ENCODE data around the gene XPC. TPM values are rescaled to one million over a fixed set of nuclear protein-coding genes. Genes with fewer than 3 reads are reported as not detected.

Gene XPC
- polyA plus RNA-seq, 1 of the 3 experiments (the other 2 are of a cell fraction), result 50.0 TPM

DNA sequence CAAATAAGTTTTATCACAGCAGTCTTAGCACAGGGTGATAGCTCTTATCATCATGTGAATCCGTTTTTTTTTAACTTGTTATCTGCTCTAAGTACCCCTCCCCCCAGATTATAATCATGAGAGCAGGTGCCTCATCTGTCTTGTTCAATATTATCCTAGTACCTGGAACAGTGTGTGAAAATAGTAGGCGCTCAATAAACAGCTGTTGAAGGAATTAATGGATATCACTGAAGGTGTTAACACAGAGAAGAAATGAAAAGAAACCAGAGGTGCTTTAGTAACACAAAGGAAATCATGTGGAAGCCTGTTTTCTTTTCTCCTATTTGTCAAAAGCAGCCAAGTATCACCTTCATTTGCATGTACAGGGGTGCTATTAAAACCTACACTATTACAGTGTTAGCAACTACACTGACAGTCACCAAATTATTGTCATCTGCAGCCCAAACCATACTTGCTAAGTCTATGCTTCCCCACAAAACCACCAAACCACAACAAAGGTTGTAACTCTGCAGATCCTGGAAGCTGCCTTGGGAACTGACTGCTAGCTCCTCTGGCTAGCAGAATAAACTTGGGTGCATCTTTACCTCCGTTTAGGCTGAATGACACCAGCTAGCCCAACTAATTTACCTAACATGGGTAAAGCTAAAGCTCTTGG, 2.9 kb downstream of the XPC start:
- no peaks in the 10 kb centered on the region for H3K9me3 ChIP-seq
- no peak for DNase-seq
- H3F3A ChIP-seq (replicated peaks; ENCODE audit: insufficient read depth), result peaks cover 36% of the 10 kb centered on the region
- CTCF ChIA-PET, result interaction anchor here (1.0 to 3.9 kb wide), 4 partner anchors 8 to 295 kb away, joined by 3 to 13 read pairs (median 4); no protein-coding TSS in a partner anchor
- H3K9ac ChIP-seq, result peak overlapping the region; percentile 25; the same call in 1 of the 2 replicates
- peaks cover 14% of the 10 kb centered on the region; the same call in 1 of the 2 replicates for H4K20me1 ChIP-seq (ENCODE audit: insufficient read depth)
- H3K36me3 ChIP-seq (replicated peaks in 1 of 2; ENCODE audit: control insufficient read depth in 1 of 2, insufficient read depth in 2 of 2, low read length in 1 of 2), result peaks cover 21 to 26% of the 10 kb centered on the region in 2 experiments
- peaks cover 34 to 54% of the 10 kb centered on the region in 2 experiments for H3K4me1 ChIP-seq (ENCODE audit: control insufficient read depth in 1 of 2, insufficient read depth in 2 of 2, low read depth in 1 of 2, low read length in 1 of 2)
- no peak overlapping the region for H2AFZ ChIP-seq (ENCODE audit: low read depth)
- no peaks in the 10 kb centered on the region for H3K27me3 ChIP-seq (ENCODE audit: insufficient read depth)
- TF ChIP-seq, protein P1, sequence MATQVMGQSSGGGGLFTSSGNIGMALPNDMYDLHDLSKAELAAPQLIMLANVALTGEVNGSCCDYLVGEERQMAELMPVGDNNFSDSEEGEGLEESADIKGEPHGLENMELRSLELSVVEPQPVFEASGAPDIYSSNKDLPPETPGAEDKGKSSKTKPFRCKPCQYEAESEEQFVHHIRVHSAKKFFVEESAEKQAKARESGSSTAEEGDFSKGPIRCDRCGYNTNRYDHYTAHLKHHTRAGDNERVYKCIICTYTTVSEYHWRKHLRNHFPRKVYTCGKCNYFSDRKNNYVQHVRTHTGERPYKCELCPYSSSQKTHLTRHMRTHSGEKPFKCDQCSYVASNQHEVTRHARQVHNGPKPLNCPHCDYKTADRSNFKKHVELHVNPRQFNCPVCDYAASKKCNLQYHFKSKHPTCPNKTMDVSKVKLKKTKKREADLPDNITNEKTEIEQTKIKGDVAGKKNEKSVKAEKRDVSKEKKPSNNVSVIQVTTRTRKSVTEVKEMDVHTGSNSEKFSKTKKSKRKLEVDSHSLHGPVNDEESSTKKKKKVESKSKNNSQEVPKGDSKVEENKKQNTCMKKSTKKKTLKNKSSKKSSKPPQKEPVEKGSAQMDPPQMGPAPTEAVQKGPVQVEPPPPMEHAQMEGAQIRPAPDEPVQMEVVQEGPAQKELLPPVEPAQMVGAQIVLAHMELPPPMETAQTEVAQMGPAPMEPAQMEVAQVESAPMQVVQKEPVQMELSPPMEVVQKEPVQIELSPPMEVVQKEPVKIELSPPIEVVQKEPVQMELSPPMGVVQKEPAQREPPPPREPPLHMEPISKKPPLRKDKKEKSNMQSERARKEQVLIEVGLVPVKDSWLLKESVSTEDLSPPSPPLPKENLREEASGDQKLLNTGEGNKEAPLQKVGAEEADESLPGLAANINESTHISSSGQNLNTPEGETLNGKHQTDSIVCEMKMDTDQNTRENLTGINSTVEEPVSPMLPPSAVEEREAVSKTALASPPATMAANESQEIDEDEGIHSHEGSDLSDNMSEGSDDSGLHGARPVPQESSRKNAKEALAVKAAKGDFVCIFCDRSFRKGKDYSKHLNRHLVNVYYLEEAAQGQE (IDR thresholded peaks at IDR 0.05; ENCODE audit: low read depth, low read length), result no peak
- TF ChIP-seq TEAD4 (IDR thresholded peaks at IDR 0.05; ENCODE audit: borderline replicate concordance, insufficient read depth) (no peak), NRF1 (IDR thresholded peaks at IDR 0.05; ENCODE audit: low read depth, low read length) (no peak), YY1 (IDR thresholded peaks at IDR 0.05; ENCODE audit: low read depth) (no peak), FOSL2 (IDR thresholded peaks at IDR 0.05; ENCODE audit: borderline replicate concordance, low read depth) (no peak)
- TF ChIP-seq, protein P2, sequence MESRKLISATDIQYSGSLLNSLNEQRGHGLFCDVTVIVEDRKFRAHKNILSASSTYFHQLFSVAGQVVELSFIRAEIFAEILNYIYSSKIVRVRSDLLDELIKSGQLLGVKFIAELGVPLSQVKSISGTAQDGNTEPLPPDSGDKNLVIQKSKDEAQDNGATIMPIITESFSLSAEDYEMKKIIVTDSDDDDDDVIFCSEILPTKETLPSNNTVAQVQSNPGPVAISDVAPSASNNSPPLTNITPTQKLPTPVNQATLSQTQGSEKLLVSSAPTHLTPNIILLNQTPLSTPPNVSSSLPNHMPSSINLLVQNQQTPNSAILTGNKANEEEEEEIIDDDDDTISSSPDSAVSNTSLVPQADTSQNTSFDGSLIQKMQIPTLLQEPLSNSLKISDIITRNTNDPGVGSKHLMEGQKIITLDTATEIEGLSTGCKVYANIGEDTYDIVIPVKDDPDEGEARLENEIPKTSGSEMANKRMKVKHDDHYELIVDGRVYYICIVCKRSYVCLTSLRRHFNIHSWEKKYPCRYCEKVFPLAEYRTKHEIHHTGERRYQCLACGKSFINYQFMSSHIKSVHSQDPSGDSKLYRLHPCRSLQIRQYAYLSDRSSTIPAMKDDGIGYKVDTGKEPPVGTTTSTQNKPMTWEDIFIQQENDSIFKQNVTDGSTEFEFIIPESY (IDR thresholded peaks at IDR 0.05; ENCODE audit: borderline replicate concordance, low read depth), result no peak
- peak overlapping the region; percentile 14 to 90; a peak in 2 of 4 replicates for H3K4me3 ChIP-seq (ENCODE audit: low read depth in 2 of 2, low read length in 1 of 2)
- POLR2A ChIA-PET, result no interaction called here
- peak overlapping the region; percentile 90 for H3K4me2 ChIP-seq
- H3K9me2 ChIP-seq, result no peaks in the 10 kb centered on the region
- 59% methylated on average over 3 of the region's 3 CpGs for WGBS (ENCODE audit: low lambda C conversion rate)
- peak overlapping the region in 1 of 2 experiments; percentile 62; a peak in 3 of 4 replicates for H3K27ac ChIP-seq (ENCODE audit: low read depth in 2 of 2, low read length in 1 of 2)
- H3K79me2 ChIP-seq (ENCODE audit: insufficient read depth), result peaks cover 83% of the 10 kb centered on the region

DNA sequence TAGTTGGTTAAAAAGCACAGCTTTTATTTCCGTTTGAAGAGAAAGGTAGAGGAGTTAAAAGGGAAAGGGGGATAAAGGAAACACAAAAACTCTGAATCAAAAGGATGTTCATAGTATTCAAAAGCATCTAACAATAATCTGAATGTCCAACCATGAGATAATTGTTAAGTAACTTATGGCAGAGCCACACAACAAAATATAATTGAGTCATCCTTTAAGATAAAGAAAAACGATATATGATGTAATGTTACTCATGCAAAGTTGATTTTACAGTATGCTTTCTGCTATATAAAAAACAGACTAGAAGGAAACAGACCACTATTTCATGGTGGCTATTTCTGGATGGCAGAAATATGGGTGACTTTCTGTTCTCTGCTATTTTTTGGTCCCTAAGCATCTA, 3.9 kb downstream of the XPC start:
- Histone ChIP-seq H3K27me3 (ENCODE audit: insufficient read depth) (no peaks in the 10 kb centered on the region), H3K9ac (peak overlapping the region; percentile 25; the same call in 1 of the 2 replicates), H3K9me2 (no peaks in the 10 kb centered on the region), H3K4me1 (ENCODE audit: control insufficient read depth in 1 of 2, insufficient read depth in 2 of 2, low read depth in 1 of 2, low read length in 1 of 2) (peaks cover 35 to 61% of the 10 kb centered on the region in 2 experiments), H2AFZ (ENCODE audit: low read depth) (no peak overlapping the region), H3K4me3 (ENCODE audit: low read depth in 2 of 2, low read length in 1 of 2) (peak overlapping the region in 1 of 2 experiments; percentile 90; a peak in 1 of 4 replicates), H3F3A (replicated peaks; ENCODE audit: insufficient read depth) (peaks cover 46% of the 10 kb centered on the region), H3K36me3 (replicated peaks in 1 of 2; ENCODE audit: control insufficient read depth in 1 of 2, insufficient read depth in 2 of 2, low read length in 1 of 2) (peaks cover 30 to 37% of the 10 kb centered on the region in 2 experiments), H3K9me3 (no peaks in the 10 kb centered on the region), H3K79me2 (ENCODE audit: insufficient read depth) (peaks cover 75% of the 10 kb centered on the region), H3K4me2 (peak overlapping the region; percentile 90), H4K20me1 (ENCODE audit: insufficient read depth) (peaks cover 14% of the 10 kb centered on the region; the same call in 1 of the 2 replicates), H3K27ac (ENCODE audit: low read depth in 2 of 2, low read length in 1 of 2) (peak overlapping the region in 1 of 2 experiments; percentile 62)
- POLR2A ChIA-PET, result no interaction called here
- WGBS (ENCODE audit: low lambda C conversion rate), result 49% methylated on average over 2 of the region's 2 CpGs
- CTCF ChIA-PET, result interaction anchor here (1.2 to 3.9 kb wide), 2 partner anchors 29 to 278 kb away, joined by 3 to 13 read pairs; no protein-coding TSS in a partner anchor
- TF ChIP-seq TCF12 (IDR thresholded peaks at IDR 0.05) (0 out of 2 replicates have a peak, but pooled peaks have one; percentile 14), SIN3A (IDR thresholded peaks at IDR 0.05; ENCODE audit: borderline replicate concordance, low read depth, low read length) (no peak), RCOR1 (IDR thresholded peaks at IDR 0.05; ENCODE audit: low read length) (no peak), FOXM1 (IDR thresholded peaks at IDR 0.05; ENCODE audit: low read depth) (no peak), MXI1 (IDR thresholded peaks at IDR 0.05; ENCODE audit: low read depth, low read length) (no peak), TAF1 (IDR thresholded peaks at IDR 0.05; ENCODE audit: borderline replicate concordance, low read depth, low read length) (no peak)
- TF ChIP-seq, protein P2 (IDR thresholded peaks at IDR 0.05; ENCODE audit: borderline replicate concordance, low read depth), result no peak
- TF ChIP-seq, protein P3, sequence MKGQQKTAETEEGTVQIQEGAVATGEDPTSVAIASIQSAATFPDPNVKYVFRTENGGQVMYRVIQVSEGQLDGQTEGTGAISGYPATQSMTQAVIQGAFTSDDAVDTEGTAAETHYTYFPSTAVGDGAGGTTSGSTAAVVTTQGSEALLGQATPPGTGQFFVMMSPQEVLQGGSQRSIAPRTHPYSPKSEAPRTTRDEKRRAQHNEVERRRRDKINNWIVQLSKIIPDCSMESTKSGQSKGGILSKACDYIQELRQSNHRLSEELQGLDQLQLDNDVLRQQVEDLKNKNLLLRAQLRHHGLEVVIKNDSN (IDR thresholded peaks at IDR 0.05; ENCODE audit: borderline replicate concordance, low read depth), result no peak
- TF ChIP-seq, protein P4, sequence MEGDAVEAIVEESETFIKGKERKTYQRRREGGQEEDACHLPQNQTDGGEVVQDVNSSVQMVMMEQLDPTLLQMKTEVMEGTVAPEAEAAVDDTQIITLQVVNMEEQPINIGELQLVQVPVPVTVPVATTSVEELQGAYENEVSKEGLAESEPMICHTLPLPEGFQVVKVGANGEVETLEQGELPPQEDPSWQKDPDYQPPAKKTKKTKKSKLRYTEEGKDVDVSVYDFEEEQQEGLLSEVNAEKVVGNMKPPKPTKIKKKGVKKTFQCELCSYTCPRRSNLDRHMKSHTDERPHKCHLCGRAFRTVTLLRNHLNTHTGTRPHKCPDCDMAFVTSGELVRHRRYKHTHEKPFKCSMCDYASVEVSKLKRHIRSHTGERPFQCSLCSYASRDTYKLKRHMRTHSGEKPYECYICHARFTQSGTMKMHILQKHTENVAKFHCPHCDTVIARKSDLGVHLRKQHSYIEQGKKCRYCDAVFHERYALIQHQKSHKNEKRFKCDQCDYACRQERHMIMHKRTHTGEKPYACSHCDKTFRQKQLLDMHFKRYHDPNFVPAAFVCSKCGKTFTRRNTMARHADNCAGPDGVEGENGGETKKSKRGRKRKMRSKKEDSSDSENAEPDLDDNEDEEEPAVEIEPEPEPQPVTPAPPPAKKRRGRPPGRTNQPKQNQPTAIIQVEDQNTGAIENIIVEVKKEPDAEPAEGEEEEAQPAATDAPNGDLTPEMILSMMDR (IDR thresholded peaks at IDR 0.05), result no peak
- no peak for DNase-seq

Measured in SK-N-SH (cell line).